K562 (cell line): ENCODE measurements around the gene LPCAT3. TPM values are rescaled to one million over a fixed set of nuclear protein-coding genes. Genes with fewer than 3 reads are reported as not detected.
A peak's percentile ranks its signal among the peaks of the same experiment; 100 is the strongest.

ENCODE experiments used
- CBFA2T3 ChIP-seq: fragments of 450-650 bp; IDR thresholded peaks from 2 replicates; pipeline ENCODE4 v1.6.1; 2017
- DMBX1 ChIP-seq: fragments of 250-450 bp; sonication (Bioruptor Pico); IDR thresholded peaks from 2 replicates; pipeline ENCODE4 v1.8.0; 2022; ENCODE audit warnings: inconsistent platforms, mild to moderate bottlenecking, moderate library complexity, borderline replicate concordance
- HIVEP1 ChIP-seq: fragments of 250-450 bp; sonication (Bioruptor Pico); IDR thresholded peaks from 2 replicates; pipeline ENCODE4 v1.4.0; 2020; ENCODE audit warnings: mild to moderate bottlenecking
- MEF2D ChIP-seq: conservative IDR thresholded peaks from 2 replicates; pipeline ENCODE4 v1.6.1; 2016; ENCODE audit warnings: low read depth, missing genetic modification characterization, missing compliant biosample characterization
- TAF1 ChIP-seq: IDR thresholded peaks from 2 replicates; pipeline ENCODE4 v1.6.1; 2011; ENCODE audit warnings: mild to moderate bottlenecking, low read length, moderate library complexity; ENCODE audit not compliant: insufficient read depth, control insufficient read depth, severe bottlenecking; ENCODE audit errors: extremely low read depth
- ZKSCAN3 ChIP-seq: fragments of 250-450 bp; sonication (Bioruptor Pico); IDR thresholded peaks from 2 replicates; pipeline ENCODE4 v1.4.0; 2020
- ZNF75A ChIP-seq: fragments of 450-650 bp; formaldehyde crosslinking; IDR thresholded peaks from 2 replicates; pipeline ENCODE4 v1.4.0; 2020; ENCODE audit warnings: mild to moderate bottlenecking
- polyA plus RNA-seq, 8 experiments: library from polyadenylated mRNA; depleted of rRNA in 4 of 8; stranded (reverse) in 5 of 8; unstranded in 3 of 8; fragments of >200 nt; fragmentation: Nextera tagmentation in 2 of 8; fragmentation: Illumina TruSeq in 1 of 8; extraction: Ambion mirVana in 2 of 8; extraction: Trizol in 1 of 8; gene quantifications; 2 replicates each; pipeline versions ENCODE4 v1.2.1 to v1.2.3, GENCODE V29; 2011 to 2014; ENCODE audit warnings: inconsistent platforms in 1 of 8, missing spikeins in 1 of 8
- total RNA-seq, 7 experiments: library from RNA; depleted of rRNA in 6 of 7; stranded (reverse); fragments of >200 nt in 6 of 7; fragmentation: Illumina TruSeq in 2 of 7; extraction: Trizol in 2 of 7; gene quantifications; 2 replicates each; pipeline versions ENCODE4 v1.2.1 to v1.2.3, GENCODE V29; 2011 to 2021; ENCODE audit warnings: low replicate concordance in 1 of 7
- TF ChIP-seq, protein P1 (sequence below): fragments of 250-450 bp; sonication (Bioruptor Pico); IDR thresholded peaks from 2 replicates; pipeline ENCODE4 v1.8.0; 2022; ENCODE audit warnings: inconsistent platforms
- TF ChIP-seq, protein P2 (sequence below): fragments of 200-400 bp; formaldehyde crosslinking; IDR thresholded peaks from 2 replicates; pipeline ENCODE4 v1.6.1; 2017; ENCODE audit warnings: mild to moderate bottlenecking, low read depth, low read length, moderate library complexity
- TF ChIP-seq, protein P3 (sequence below): fragments of 200-800 bp; sonication (Bioruptor generic); IDR thresholded peaks from 2 replicates; pipeline ENCODE4 v1.6.1; 2017; ENCODE audit warnings: missing genetic modification characterization, missing compliant biosample characterization
- TF ChIP-seq, protein P4 (sequence below), 2 experiments: fragments of 450-650 bp in 1 of 2; sonication (generic) in 1 of 2; formaldehyde crosslinking in 1 of 2; IDR thresholded peaks; 2 replicates each; pipeline versions ENCODE4 v1.7.1 to v1.9.0; 2016 to 2022; ENCODE audit warnings: inconsistent platforms in 1 of 2, mild to moderate bottlenecking in 1 of 2, missing genetic modification reagents in 1 of 2

Gene LPCAT3
- total and polyA plus RNA-seq, 9 of the 15 experiments (the other 6 are each of a cell fraction or from before 2014, with no cell fraction given), result 4.9 to 52.5 (median 25.3) TPM

DNA sequence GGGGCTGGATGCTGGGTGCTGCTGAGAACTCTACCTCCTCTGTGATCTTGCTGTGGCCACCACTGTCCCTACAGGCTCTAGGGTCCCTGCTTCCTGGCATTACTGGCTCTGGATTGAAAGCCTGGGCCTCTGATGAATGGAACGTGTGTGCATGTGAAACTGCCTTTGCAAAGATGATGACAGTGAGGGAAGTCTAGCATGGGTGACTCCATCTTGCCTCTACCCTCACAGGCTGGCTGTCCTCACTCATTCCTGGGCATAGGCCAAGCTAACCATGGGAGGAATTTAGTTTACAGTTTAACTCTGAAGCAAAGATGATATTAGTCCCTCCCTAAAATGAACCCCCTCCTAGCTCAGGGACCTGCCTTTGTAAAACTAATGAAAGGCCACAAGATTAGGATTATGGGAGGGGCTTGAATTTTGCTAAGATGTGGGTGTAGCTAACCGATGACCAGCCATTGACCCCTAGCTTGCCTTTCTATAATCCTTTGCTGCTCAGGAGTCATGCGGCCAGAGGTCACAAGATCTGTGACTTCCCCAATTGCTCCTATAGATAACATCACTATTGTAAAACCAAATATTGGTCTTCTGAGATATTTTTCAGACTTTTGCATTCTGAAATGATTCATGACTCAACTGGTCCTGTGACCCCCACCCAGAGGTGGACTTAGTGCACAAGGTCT lies 40.0 kb upstream of the LPCAT3 start (continued):
- TF ChIP-seq, protein P1, sequence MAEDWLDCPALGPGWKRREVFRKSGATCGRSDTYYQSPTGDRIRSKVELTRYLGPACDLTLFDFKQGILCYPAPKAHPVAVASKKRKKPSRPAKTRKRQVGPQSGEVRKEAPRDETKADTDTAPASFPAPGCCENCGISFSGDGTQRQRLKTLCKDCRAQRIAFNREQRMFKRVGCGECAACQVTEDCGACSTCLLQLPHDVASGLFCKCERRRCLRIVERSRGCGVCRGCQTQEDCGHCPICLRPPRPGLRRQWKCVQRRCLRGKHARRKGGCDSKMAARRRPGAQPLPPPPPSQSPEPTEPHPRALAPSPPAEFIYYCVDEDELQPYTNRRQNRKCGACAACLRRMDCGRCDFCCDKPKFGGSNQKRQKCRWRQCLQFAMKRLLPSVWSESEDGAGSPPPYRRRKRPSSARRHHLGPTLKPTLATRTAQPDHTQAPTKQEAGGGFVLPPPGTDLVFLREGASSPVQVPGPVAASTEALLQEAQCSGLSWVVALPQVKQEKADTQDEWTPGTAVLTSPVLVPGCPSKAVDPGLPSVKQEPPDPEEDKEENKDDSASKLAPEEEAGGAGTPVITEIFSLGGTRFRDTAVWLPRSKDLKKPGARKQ (CRISPR knock-in tag), result no peak
- TF ChIP-seq, protein P2, sequence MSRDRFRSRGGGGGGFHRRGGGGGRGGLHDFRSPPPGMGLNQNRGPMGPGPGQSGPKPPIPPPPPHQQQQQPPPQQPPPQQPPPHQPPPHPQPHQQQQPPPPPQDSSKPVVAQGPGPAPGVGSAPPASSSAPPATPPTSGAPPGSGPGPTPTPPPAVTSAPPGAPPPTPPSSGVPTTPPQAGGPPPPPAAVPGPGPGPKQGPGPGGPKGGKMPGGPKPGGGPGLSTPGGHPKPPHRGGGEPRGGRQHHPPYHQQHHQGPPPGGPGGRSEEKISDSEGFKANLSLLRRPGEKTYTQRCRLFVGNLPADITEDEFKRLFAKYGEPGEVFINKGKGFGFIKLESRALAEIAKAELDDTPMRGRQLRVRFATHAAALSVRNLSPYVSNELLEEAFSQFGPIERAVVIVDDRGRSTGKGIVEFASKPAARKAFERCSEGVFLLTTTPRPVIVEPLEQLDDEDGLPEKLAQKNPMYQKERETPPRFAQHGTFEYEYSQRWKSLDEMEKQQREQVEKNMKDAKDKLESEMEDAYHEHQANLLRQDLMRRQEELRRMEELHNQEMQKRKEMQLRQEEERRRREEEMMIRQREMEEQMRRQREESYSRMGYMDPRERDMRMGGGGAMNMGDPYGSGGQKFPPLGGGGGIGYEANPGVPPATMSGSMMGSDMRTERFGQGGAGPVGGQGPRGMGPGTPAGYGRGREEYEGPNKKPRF, result no peak
- peak; percentile 75; the same call in 1 of the 2 replicates for TF ChIP-seq HIVEP1 (CRISPR knock-in tag)
- TF ChIP-seq, protein P3, sequence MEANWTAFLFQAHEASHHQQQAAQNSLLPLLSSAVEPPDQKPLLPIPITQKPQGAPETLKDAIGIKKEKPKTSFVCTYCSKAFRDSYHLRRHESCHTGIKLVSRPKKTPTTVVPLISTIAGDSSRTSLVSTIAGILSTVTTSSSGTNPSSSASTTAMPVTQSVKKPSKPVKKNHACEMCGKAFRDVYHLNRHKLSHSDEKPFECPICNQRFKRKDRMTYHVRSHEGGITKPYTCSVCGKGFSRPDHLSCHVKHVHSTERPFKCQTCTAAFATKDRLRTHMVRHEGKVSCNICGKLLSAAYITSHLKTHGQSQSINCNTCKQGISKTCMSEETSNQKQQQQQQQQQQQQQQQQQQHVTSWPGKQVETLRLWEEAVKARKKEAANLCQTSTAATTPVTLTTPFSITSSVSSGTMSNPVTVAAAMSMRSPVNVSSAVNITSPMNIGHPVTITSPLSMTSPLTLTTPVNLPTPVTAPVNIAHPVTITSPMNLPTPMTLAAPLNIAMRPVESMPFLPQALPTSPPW, result no peak; the same call in 1 of the 2 replicates
- peak; percentile 71; the same call in 1 of the 2 replicates for TF ChIP-seq DMBX1 (CRISPR knock-in tag)
- TF ChIP-seq, protein P4, sequence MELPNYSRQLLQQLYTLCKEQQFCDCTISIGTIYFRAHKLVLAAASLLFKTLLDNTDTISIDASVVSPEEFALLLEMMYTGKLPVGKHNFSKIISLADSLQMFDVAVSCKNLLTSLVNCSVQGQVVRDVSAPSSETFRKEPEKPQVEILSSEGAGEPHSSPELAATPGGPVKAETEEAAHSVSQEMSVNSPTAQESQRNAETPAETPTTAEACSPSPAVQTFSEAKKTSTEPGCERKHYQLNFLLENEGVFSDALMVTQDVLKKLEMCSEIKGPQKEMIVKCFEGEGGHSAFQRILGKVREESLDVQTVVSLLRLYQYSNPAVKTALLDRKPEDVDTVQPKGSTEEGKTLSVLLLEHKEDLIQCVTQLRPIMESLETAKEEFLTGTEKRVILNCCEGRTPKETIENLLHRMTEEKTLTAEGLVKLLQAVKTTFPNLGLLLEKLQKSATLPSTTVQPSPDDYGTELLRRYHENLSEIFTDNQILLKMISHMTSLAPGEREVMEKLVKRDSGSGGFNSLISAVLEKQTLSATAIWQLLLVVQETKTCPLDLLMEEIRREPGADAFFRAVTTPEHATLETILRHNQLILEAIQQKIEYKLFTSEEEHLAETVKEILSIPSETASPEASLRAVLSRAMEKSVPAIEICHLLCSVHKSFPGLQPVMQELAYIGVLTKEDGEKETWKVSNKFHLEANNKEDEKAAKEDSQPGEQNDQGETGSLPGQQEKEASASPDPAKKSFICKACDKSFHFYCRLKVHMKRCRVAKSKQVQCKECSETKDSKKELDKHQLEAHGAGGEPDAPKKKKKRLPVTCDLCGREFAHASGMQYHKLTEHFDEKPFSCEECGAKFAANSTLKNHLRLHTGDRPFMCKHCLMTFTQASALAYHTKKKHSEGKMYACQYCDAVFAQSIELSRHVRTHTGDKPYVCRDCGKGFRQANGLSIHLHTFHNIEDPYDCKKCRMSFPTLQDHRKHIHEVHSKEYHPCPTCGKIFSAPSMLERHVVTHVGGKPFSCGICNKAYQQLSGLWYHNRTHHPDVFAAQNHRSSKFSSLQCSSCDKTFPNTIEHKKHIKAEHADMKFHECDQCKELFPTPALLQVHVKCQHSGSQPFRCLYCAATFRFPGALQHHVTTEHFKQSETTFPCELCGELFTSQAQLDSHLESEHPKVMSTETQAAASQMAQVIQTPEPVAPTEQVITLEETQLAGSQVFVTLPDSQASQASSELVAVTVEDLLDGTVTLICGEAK (IDR thresholded peaks at IDR 0.05), result no peak
- TF ChIP-seq, protein P4 (CRISPR knock-in tag; IDR thresholded peaks at IDR 0.05), result no peak
- TF ChIP-seq TAF1, result no peak
- 0 out of 2 replicates have a peak, but pooled peaks have one; percentile 41 for TF ChIP-seq ZNF75A (CRISPR knock-in tag)
- TF ChIP-seq CBFA2T3, result no peak
- TF ChIP-seq ZKSCAN3 (CRISPR knock-in tag), result no peak
- TF ChIP-seq MEF2D (tag), result peak; percentile 88
